HG03571 (cell line): Measurements from ENCODE around the gene RASD1.

Experiments
- ATAC-seq: cut with Tn5 transposase; IDR thresholded peaks from one replicate; pipeline ENCODE4 v1.9.1; 2021; ENCODE audit not compliant: unreplicated experiment

Gene RASD1

DNA sequence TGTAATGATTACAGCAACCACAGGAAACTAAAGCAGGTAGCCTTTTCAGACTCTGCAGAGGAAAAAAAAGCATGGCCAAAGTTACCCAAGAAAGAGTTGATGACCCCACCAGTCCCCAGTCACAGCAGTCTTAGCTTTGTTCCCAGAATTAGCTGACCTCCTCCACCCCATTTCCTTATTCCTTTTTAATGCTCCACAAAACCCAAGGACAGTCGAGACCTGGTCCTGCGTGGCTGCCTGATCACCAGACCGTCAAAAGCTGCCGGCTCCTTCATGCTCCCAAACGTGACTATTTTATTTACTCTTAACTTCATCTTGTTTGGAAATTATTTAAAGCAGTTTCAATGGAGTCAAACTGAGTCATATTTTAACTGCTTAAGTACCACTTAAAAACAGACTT, 48.1 kb downstream of the RASD1 start:
- ATAC-seq: no peak

DNA sequence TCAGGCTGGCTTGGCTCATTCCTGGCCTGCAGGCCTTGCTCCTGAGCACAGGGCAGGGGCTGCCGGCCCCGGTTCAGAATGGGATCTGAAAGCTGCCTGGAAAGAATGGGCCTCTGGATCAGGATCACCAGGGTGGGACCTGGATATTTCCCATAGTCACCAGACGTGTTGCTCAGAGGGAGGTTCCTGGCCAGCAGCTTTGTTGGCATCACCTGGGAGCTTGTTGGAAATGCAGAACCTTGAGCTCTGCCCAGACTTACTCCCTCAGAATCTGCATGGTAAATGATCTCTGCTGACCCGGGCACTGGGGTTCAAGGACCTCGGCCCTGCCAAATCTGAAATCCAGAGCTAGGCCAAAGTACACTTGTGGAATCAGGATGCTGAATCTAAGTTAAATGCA, 48.9 kb downstream of the RASD1 start:
- ATAC-seq: no peak

DNA sequence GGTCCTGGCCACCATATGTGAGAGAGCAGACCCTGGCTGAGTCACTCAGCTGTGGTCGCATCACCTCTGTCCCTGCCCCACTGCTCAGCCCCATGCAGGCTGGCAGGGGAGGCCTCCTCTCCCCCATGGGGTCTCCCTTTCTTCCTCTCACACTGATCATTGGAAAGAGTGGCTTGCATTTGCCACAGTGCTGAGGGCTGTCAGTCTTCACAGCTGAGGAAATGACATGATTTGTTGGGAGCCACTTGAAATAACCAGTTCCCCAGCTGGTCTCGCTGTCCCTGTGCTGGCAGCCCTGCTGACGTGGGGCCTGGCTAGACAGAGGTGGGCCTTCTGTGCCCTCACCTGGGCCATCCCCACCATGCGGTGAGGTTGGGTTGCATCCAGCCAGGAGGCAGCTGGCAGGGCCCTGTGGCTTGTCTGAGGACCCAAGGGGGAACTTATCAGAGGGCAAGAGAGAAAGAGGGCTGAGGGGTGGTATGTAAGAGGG, 49.5 kb downstream of the RASD1 start:
- no peak for ATAC-seq

DNA sequence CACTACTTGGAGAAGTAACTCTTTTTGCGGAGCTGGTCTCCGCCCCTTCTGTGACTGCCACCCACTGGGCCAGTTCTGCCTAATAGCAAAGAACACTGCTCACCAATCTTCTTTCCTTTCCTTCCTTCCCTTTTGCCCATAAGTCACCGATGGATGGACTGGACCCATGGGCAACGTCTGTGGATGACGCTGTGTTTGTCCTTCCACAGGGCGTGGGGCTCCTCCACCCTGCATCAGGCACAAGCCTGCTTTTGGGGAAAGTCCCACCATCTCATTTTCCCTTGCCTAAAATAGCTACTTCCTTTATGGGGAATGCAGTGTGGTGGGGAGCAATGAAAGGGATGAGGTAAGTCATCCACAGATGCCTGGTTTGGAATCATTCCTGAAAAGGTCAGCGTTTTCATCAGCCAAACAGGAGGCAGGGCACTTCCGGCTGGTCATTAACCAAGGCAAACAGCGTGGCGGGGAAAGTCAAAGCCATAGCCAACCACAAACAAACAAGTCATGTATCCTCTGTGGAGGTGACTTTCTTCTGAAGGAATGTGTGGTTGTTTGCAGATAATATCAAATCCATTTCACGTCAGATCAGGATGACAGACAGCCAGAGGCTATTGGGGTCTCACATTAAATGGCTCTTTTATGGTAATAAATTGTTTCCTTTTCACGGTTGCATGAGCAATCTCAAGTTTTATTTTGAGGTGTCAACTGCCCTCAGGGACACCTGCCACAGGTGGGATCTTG, 50.1 kb downstream of the RASD1 start:
- no peak for ATAC-seq

DNA sequence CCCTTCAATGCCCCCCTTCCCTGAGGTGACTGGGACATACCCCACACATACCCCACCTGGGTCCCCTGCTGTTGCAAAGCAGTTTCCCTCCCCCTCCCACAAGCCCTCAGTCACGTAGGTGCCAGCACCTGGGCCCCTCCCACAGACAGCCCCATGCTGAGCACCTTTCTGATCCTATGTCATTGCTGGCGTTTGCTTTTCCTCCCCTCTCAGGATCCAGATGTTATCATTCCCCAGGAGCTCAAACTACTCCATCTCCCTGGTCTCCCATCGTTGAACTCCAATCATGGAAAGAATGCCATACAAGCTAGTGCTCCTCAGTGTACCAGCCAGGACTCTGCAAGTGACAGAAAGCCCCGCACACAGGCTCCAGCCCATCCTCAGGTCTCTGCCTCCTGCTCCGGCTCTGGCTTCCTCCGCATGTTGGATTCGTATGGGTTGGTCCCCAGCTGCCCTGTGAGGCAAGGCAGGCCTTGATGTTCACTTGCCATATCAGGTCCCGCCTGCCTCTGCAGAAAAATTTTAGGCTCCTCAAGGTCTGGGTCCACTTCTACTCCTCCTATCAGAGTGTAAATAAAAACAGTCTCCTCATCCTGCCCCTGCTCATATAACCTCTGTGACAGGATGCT, 50.8 kb downstream of the RASD1 start:
- ATAC-seq: no peak
